GM13977 (cell line): ENCODE results near the gene EPB41L2.
"Not testable (repeated sequence)": the region's sequence is repeated elsewhere in the genome, so short reads cannot be mapped to it uniquely, and the experiment has no call there.

Experiments used
- DNase-seq: peaks from one replicate; pipeline ENCODE4 v3.0.0; 2012; ENCODE audit warnings: low spot score
- CTCF ChIP-seq: IDR thresholded peaks from 2 replicates; pipeline ENCODE4 v1.5.1; 2012; ENCODE audit warnings: mild to moderate bottlenecking, control low read depth; ENCODE audit not compliant: insufficient read depth; ENCODE audit errors: extremely low read depth, missing control alignments
- in situ Hi-C: fragments of 300-500 bp; cut with MboI; formaldehyde crosslinking; loops from one replicate; pipeline ENCODE4 v1.12.0; 2022; ENCODE audit warnings: low sequenced_read_pairs, low pct_unique_long_range_greater_than_20kb, mixed read lengths, inconsistent platforms; ENCODE audit not compliant: unreplicated experiment

Gene EPB41L2

GRCh38 chr6:130996635-130997034 lies 66.4 kb downstream of the EPB41L2 start:
- TF ChIP-seq CTCF: no peak
- DNase-seq: no peak
- in situ Hi-C loops: no loop called here

- no peak for DNase-seq
- no peak for TF ChIP-seq CTCF
Measured at GRCh38 chr6:130995783-130996447, 67.1 kb downstream of the EPB41L2 start.

GRCh38 chr6:130994319-130995097 lies 68.5 kb downstream of the EPB41L2 start:
- TF ChIP-seq CTCF: no peak
- in situ Hi-C loops: no loop called here
- no peak for DNase-seq

More at GRCh38 chr6:130995783-130996447, 67.1 kb downstream of the EPB41L2 start:
- in situ Hi-C loops: no loop called here

- TF ChIP-seq CTCF: no peak
- DNase-seq: no peak
- in situ Hi-C loops: no loop called here
Measured at GRCh38 chr6:130993292-130993765, 69.7 kb downstream of the EPB41L2 start.

GRCh38 chr6:130991422-130992137 lies 71.5 kb downstream of the EPB41L2 start:
- in situ Hi-C loops: no loop called here
- TF ChIP-seq CTCF: no peak
- no peak for DNase-seq

GRCh38 chr6:130987539-130987938 lies 75.5 kb downstream of the EPB41L2 start:
- in situ Hi-C loops, DNase-seq: not testable (repeated sequence)
